GM19035 (cell line): ENCODE measurements around the gene TFCP2.

Experiments
- ATAC-seq: cut with Tn5 transposase; IDR thresholded peaks from one replicate; pipeline ENCODE4 v1.9.1; 2021; ENCODE audit not compliant: unreplicated experiment

TFCP2 gene

GRCh38 chr12:51197736-51198567, 25.0 kb upstream of the TFCP2 start:
- no peak for ATAC-seq

DNA sequence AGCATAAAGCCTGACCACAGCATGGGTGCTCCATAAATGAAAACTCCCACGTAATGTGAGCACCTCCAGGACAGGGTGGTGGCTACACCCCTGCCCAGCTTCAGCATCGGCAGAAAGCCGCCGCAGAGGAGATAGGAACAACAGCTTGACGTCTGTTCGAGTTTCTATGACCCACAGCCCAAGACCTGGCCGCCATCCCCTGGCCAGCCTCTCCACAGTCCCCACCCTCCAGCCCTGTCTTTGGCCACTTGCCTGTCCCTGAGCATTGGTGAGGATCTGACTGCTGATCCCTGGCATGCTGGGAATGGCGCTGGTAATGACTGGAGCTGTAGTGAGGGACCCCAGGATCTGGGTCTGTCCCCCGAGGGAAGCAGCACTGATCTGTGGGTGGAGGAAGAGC, 23.6 kb upstream of the TFCP2 start:
- no peak for ATAC-seq

- no peak for ATAC-seq
Observed at GRCh38 chr12:51195841-51196240, 22.9 kb upstream of the TFCP2 start.

DNA sequence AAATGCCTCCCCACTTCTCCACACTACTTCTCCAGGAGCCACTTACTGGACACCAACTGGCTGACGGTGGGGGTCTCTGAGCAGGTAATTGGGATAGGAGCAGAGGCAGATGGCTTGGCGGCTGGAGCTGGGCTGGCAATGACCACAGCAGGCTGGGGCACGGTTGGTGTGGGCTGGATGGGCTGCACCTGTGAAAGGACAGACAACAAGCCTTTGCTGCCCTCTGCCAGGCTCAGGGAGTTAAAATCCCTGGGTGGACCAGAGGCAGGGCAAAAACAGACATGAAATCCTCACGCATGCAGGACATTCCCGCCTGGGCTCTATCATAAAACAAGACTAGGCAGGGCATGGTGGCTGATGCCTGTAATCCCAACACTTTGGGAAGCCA, 19.3 kb upstream of the TFCP2 start:
- no peak for ATAC-seq

GRCh38 chr12:51191516-51192283, 18.8 kb upstream of the TFCP2 start:
- no peak for ATAC-seq

GRCh38 chr12:51190820-51191219, 17.9 kb upstream of the TFCP2 start:
- no peak for ATAC-seq

GRCh38 chr12:51189790-51190355, 16.9 kb upstream of the TFCP2 start:
- ATAC-seq: no peak

DNA sequence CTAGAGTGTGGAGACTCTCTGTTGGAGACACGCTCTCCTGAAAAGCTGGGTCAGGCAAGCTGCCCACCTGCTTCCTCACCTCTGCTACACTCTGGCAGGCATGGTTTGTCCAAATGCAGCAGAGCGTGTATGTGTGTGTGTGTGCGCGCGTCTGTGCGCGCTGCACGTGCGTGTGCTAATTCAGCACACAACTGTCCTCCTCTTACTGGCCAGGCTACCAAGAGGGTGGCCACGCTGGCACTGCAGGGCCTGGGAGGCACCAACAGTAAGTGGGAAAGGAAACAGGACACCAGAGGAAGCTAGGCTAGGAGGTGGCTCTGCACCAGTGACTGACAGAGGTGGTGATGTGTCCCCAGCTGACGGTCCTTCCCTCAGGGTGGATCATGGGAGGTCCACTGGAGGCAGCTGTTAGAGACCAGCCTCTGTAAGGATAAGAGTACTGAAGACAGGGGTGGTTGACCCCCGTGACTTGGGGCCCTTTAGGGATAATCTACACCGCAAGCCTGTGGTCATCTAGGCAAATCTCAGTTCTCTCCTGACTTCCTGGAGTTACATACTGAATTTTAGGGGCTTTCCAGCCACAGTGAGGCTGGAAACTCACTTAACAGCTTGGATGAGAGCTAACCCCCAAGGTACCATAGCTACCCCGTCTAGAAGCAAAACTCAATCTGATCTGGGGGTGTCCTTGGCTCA, 15.6 kb upstream of the TFCP2 start:
- no peak for ATAC-seq

DNA sequence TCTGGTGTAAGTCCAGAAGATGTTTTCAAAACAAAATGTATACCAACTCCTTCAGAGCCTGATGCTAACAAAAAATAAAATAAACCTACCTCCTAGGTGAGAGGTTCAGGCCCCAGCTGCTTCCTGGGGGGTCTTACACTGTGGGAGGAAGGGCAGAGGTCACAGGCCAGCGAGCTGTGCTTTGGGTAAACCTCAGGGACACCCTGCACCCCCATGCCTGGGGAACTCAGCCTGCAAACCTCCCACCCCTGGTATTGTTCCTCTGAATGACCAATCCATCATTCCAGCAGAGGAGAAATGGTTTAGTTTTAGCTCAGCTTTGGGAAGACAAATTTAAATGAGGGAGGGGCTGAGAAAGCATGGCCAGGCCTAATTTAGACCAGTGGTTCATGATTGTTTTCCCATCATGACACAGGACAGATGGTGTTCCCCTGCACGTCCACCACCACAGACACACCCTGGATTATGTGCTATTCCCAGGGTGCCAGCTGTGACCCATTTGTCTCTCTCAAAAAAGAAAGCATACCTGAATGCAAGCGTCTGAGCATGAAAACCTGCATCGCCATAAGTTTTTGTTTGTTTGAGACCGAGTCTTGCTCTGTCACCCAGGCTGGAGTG, 14.5 kb upstream of the TFCP2 start:
- ATAC-seq: no peak

DNA sequence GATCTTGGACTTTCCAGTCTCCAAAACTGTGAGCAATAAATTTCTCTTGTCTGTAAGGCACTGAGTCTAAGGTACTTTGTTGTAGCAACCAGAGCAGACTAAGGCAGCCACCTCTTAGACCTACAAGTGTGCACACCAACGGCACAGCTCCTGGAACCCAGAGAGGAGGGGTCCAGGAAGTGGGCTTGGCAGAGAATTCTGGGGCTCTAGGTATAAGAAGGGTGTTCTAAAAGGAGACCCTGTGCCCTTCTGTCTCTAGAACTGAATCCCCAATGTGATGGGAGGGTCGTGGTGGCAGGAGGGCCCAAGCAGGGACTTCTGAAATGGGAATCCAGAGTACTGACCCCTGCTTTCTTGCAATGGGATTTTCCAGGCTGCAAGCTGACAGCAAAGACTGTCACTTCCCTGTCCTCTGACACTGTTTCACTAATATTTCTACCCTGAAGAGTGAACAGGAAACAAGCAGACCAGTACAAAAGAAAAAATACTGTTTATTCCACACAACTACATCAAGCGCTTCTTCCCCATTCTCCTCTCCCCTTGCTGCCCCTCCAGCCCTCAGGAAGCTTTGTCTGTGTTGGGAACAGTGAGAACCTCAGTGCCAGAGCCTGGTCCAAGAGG, 13.6 kb upstream of the TFCP2 start:
- no peak for ATAC-seq

DNA sequence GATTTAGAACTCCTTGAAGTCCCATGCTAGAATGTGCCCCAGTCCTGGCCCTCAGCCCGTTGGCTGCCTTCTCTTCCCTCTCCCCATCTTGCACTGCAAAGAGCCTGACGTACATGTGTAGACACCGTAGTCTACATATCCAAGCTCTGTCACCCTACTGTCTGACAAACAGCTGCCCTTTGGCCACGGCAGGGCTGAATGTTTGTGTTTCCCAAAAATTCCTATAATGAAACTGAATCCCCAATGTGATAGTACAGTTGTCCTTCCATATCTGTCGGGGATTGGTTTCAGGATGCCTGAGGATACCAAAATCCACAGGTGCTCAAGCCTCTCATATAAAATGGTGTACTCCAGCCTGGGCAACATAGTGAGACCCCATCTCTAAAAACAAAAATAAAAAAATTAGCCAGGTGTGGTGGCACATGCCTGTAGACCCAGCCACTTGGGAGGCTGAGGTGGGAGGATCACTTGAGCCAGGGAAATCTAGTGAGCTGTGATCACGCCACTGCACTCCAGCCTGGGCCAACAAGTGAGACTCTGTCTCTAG, 12.3 kb upstream of the TFCP2 start:
- ATAC-seq: no peak

GRCh38 chr12:51183816-51184215, 10.9 kb upstream of the TFCP2 start:
- no peak for ATAC-seq

DNA sequence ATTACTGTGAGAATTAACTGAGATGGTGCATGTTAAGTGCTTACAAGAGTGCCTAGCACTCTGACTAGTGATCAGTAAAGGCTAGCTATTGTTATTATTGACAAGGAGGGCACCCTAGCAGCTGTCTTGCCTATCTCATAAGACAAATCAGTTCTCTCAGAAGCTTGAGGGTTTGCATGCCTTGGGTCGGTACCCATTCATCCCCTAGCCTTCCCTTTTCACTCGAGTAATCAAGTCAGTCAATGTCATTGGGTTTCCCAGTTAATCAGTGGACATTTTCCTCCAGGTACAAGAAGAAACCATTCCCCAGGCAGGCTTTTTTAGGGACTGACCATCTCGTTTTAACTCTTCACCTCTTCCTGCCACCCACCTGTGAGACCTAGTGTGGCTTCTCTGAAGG, 10.4 kb upstream of the TFCP2 start:
- ATAC-seq: no peak

DNA sequence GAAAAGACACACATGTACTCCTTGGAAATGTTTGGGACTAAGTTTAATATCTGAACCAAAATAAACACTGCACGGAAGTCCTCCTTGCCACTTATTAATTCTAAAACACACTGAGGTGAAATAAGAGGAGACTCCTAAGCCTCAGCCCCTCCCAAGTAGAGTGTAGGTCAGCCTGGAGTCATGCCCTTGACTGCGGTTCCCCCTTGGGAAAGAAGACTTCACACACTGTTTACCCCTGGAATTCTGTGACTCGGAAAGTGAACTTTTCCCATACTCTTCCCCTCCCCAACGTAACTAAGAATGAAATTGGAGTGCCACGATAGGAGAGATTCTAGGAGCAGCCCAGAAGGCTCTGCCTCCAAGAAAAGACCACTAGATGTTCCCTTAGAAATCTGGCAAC, 8.6 kb upstream of the TFCP2 start:
- no peak for ATAC-seq

DNA sequence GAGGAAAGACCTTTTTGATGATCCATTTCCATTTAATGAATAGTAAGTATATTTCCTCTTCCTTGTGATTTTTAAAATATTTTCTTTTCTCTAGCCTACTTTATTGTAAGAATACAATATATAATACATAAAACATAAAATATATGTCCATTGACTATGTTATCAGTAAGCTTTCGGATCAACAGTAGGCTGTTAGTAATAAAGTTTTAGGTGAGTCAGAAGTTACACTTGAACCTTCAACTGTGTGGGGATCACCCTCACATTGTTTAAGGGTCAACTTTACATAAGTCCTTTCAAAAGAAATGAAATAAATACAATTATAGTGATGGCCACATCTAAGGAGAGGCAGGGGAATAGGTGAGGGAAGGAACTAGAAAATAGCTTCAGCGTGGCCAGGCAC, 5.0 kb upstream of the TFCP2 start:
- ATAC-seq: no peak

GRCh38 chr12:51174501-51174900, 1.6 kb upstream of the TFCP2 start:
- ATAC-seq: no peak

GRCh38 chr12:51171884-51172514, 936 bp downstream of the TFCP2 start:
- ATAC-seq: no peak

DNA sequence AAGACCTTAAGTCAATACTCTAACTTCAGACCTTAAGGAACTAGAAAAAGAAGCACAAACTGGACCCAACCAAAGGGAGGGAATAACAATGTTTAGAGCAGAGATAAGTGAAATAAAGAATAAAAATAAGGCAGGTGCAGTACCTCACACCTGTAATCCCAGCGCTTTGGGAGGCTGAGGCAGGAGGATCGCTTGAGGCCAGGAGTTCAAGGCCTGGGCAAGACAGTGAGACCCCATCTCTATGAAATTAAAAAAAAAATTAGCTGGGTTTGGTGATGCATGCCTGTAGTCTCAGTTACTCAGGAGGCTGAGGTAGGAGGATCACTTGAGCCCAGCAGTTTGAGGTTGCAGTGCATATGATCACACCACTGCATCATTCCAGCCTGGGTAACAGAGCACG, 9.1 kb downstream of the TFCP2 start:
- no peak for ATAC-seq

- no peak for ATAC-seq
Observed at GRCh38 chr12:51162217-51162616, 10.7 kb downstream of the TFCP2 start.
